Activated effector memory CD4-positive, alpha-beta T cell treated with anti-CD3 and anti-CD28 coated beads, Interleukin-2, amount 50 U/mL, for 16 hours (primary cell): Measurements from ENCODE around the gene OR10Z1.

Source experiments
- DNase-seq: peaks from one replicate; pipeline ENCODE4 v3.0.0-alpha.2; 2020

The OR10Z1 gene

DNA sequence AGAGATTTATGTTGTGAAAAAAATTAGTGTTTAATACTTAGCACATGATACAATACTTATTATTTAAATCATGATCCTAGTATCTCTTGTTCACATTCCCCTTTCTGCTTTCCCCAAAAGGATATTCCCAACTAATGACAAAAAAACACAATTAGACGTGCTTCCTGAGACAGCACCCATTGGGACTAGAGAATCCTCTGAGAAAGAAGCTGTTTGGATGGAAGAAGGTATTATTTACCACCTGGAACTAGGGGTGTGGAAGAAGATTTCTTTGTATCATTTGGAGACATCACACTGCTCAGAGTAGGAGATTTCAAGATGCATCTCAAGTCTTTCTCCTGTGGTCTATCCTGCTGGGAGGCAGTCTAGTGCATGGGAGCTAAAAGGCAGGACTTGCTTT is at the start of gene OR10Z1:
Gene OR10Z1, plus strand, starts transcription at position 301 of the 400 bp plus-strand sequence. CDS start 1,171 bp downstream, outside the sequence.
- DNase-seq: no peak

DNA sequence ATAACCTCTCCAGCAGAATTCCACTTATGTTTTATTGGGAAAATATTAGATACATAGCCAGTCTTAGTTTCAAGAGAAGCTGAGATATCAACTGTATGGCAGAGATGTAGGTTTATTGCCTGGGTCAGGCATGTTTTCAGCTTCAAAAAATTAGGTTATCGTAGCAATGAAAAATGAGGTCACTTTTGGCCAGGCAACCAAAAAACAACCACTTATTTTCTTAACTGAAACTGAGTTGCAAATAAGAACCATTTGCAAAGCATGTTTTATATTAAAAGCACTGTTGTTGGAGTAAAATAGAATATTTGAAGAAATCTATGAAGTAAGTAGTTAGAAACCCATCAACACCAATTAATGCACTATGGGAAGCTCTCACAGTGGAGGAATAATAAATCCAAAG is 45.4 kb upstream of the OR10Z1 start:
- DNase-seq: no peak

- no peak for DNase-seq
Observed at GRCh38 chr1:158563853-158564252, 41.2 kb upstream of the OR10Z1 start.

GRCh38 chr1:158564608-158565007 is 40.5 kb upstream of the OR10Z1 start:
- DNase-seq: no peak

- DNase-seq: no peak
Observed at GRCh38 chr1:158570480-158570879, 34.6 kb upstream of the OR10Z1 start, which contains the start of gene OR6P1. Gene OR6P1 (minus strand): TSS chr1:158570580. CDS start chr1:158563604, 6,976 bp downstream.

GRCh38 chr1:158572226-158572625 is 32.8 kb upstream of the OR10Z1 start:
- DNase-seq: no peak

DNA sequence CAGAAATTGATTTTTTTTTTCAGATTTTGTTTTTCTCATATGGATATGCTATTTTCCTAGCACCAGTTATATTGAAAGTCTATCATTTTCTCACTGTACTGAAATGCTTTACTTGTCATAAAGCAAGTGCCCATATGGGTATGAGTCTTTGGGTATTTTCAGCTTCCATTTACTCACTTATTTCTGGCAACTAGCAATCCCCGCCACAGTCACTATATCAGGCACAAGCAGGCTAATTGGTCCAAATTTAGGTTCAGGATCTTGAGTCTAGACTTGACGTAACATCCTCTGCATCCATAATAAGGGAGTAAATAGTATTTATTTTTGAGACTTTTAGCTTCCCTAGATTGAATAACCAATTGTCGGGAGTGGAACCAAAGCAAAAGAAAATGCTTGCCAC is 27.5 kb upstream of the OR10Z1 start:
- no peak for DNase-seq

DNA sequence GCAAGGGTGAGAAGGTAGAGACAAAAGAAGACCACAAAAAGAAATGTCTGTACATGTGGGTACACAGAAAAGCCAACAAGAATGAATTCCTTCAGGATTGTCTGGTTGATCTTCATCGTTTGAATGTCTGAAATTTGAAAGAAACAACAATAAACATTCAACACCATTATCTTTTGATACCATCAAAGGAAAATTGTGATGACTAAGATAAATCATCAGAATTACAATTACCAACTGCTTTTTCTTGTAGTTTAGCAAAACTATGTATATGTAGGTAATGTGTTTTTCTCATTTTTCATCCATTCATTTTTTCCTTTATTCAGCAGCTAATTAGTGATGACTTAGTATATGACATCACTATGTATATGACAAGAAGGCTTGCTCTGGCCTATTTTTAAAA is 25.3 kb upstream of the OR10Z1 start, which contains the start of gene OR10X1:
Gene OR10X1, minus strand, starts transcription at position 167 of the 400 bp plus-strand sequence. Its CDS starts 0 bp downstream, at position 167.
- no peak for DNase-seq

- DNase-seq: no peak
Observed at GRCh38 chr1:158583962-158584361, 21.1 kb upstream of the OR10Z1 start.

- DNase-seq: no peak
Observed at GRCh38 chr1:158586942-158587341, 18.1 kb upstream of the OR10Z1 start.

- no peak for DNase-seq
Observed at GRCh38 chr1:158600735-158601134, 4.3 kb upstream of the OR10Z1 start.

- no peak for DNase-seq
Observed at GRCh38 chr1:158607296-158607695, 2.2 kb downstream of the OR10Z1 start.

- DNase-seq: no peak
Observed at GRCh38 chr1:158611916-158612315, 6.8 kb downstream of the OR10Z1 start.

DNA sequence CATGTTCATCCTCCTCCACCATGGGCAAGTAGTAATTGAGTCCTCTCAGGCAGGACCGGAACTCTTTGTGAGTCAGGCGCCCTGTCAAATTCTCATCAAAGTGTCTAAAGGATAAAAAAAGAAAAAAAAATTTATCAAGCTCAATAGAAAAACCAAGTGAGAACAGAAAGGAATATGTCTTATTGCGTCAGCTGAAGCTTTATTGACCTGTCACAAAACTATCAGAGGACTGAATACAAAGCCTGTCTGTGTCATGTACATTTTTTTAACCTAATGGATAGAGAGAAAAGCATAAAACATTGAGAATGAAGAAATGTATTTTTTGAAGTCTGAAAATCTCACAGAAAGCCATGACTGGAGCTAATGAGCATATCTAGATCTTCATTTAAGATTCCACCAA is 8.7 kb downstream of the OR10Z1 start:
- no peak for DNase-seq

DNA sequence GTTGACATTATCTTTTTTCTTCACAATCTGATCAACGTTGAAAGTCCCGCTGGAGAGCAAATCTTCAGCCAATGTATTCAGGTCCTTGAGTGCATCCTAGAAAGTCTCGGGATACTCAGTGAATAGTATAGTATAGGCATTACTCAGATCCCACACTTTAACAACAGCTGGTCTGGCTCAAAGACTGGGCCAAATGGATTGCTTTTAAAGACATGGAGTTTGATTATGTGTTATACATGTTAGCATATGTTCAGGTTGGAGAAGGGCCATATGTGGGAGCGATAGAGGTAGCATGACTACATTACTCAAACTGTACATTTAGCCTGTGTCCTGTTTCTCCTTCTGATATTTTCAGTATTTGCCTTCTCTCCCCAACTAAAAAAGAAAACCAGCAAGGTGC is 33.1 kb downstream of the OR10Z1 start:
- DNase-seq: no peak

- DNase-seq: no peak
Observed at GRCh38 chr1:158638904-158639303, 33.8 kb downstream of the OR10Z1 start.

DNA sequence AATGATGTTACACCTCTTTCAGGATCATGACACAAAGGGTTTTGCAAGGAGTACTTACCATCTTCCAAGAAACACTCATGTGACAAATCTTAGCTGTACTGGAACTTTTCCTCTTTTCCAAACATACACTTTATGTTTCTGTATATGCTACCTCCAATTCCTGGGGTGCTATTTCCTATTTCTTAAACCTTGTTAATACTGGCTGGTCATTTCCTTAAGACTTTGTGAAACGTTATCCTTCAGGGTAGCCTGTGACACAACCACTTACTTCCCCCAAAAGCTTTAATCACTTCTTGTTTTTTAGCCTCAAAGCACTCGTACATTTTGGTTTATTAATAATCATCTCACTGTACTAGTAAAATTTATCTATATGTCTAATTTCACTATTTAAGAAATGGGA is 39.4 kb downstream of the OR10Z1 start:
- DNase-seq: no peak

DNA sequence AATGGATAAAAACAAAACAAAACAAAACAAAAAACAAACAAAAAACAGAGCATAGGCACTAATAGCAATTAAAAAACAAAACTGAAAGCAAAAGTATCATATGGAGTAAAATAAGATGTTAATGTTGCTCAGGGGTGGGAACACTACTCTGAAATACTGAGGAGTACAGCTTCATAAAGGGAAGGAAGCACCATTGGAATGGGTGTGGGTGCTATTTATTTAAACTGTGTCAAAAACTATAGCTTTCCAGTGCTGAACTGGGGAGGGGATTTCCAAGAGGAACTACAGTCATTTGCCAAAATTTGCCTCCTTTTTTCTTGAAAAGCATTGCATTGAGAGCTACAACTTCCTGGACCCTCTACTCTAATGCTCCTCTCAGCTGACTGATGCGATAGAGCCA is 41.4 kb downstream of the OR10Z1 start:
- no peak for DNase-seq

- no peak for DNase-seq
Observed at GRCh38 chr1:158649052-158649451, 44.0 kb downstream of the OR10Z1 start.

DNA sequence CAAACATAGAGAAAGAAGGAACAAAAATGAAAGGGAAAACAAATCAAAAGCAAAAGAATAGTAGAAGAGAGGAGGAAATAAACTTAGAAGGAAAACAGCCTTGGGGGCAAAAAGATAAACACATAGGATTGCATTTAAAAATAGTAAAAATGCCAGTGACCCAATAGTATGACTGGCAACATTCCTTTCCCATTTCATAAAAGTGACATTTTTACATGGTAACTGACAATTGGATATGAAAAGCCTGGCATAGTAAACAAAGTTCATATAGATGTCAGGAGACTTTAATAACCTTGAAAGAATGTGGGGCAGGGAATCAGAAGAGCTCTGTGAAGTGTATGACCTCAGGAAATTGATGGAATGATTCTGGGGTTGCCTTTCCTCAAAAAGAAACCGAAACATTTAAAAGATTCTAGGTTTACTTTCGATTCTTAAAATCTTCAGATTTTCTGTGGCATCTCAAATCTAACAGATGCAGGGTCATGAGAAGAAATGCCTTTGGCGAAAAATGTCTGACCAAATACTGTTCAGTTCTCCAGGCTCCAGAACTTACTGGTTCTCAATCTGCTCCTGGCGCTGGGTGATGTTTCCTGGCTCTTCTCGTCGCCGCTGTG is 47.8 kb downstream of the OR10Z1 start:
- no peak for DNase-seq

GRCh38 chr1:158654086-158654485 is 49.0 kb downstream of the OR10Z1 start:
- no peak for DNase-seq

- no peak for DNase-seq
Observed at GRCh38 chr1:158654571-158654970, 49.5 kb downstream of the OR10Z1 start.
